DND-41 (cell line): ENCODE measurements around the gene STEAP3.

Experiments used
- ATAC-seq: fragments of 200-7000 bp; cut with Tn5 transposase; 3 replicates; pipeline ENCODE4 v1.9.1; 2021; ENCODE audit warnings: low read depth; ENCODE audit not compliant: insufficient read depth
- DNase-seq: peaks from one replicate; pipeline ENCODE4 v3.0.0-alpha.2; 2020
- H2AFZ ChIP-seq: 2 replicates; pipeline ENCODE4 v1.6.0; 2012; ENCODE audit warnings: low read depth, low read length
- H3K27ac ChIP-seq: 2 replicates; pipeline ENCODE4 v1.5.1; 2012; ENCODE audit warnings: low read length, inconsistent platforms
- H3K27me3 ChIP-seq: fragments of 200-600 bp; sonication (generic); 2 replicates; pipeline ENCODE4 v1.6.0; 2012; ENCODE audit warnings: low read length, mild to moderate bottlenecking, inconsistent platforms; ENCODE audit not compliant: insufficient read depth, poor library complexity
- H3K36me3 ChIP-seq: 2 replicates; pipeline ENCODE4 v1.5.1; 2012; ENCODE audit warnings: low read length, inconsistent platforms; ENCODE audit not compliant: insufficient read depth
- H3K4me1 ChIP-seq: 2 replicates; pipeline ENCODE4 v1.5.1; 2012; ENCODE audit warnings: mild to moderate bottlenecking, low read length; ENCODE audit not compliant: insufficient read depth
- H3K4me2 ChIP-seq: 2 replicates; pipeline ENCODE4 v1.6.0; 2012; ENCODE audit warnings: mild to moderate bottlenecking, moderate library complexity, low read length, inconsistent platforms; ENCODE audit not compliant: insufficient read depth
- H3K4me3 ChIP-seq, 2 experiments: fragments of 200-600 bp in 1 of 2; shearing (Covaris generic) in 1 of 2; 2 replicates each; pipeline ENCODE4 v1.5.1; 2012 to 2016; ENCODE audit warnings: inconsistent platforms in 2 of 2, low read length in 2 of 2, mild to moderate bottlenecking in 2 of 2, low read depth in 1 of 2, moderate library complexity in 1 of 2
- H3K79me2 ChIP-seq: 2 replicates; pipeline ENCODE4 v1.6.0; 2012; ENCODE audit warnings: low read length, inconsistent platforms; ENCODE audit not compliant: insufficient read depth
- H3K9ac ChIP-seq: 2 replicates; pipeline ENCODE4 v1.6.0; 2012; ENCODE audit warnings: low read depth, mild to moderate bottlenecking, inconsistent platforms, low read length, moderate library complexity
- H3K9me3 ChIP-seq: 2 replicates; pipeline ENCODE4 v1.5.1; 2012; ENCODE audit warnings: low read length, moderate library complexity, mild to moderate bottlenecking, inconsistent platforms; ENCODE audit not compliant: insufficient read depth, severe bottlenecking
- H4K20me1 ChIP-seq: 2 replicates; pipeline ENCODE4 v1.6.0; 2012; ENCODE audit warnings: low read length; ENCODE audit not compliant: insufficient read depth
- EZH2 ChIP-seq: IDR thresholded peaks from 3 replicates; pipeline ENCODE4 v1.6.1; 2012; ENCODE audit warnings: borderline replicate concordance, low read depth, mild to moderate bottlenecking, moderate library complexity, low read length, inconsistent platforms; ENCODE audit not compliant: severe bottlenecking
- TF ChIP-seq, protein P1 (sequence below): IDR thresholded peaks from 2 replicates; pipeline ENCODE4 v1.5.1; 2012; ENCODE audit warnings: borderline replicate concordance, low read length, moderate library complexity, mild to moderate bottlenecking; ENCODE audit not compliant: poor library complexity, severe bottlenecking; ENCODE audit errors: extremely low read depth

STEAP3 gene

GRCh38 chr2:119243621-119244020 is 20.0 kb downstream of the STEAP3 start:
- Histone ChIP-seq H3K4me3 (no peak overlapping the region), H3K9ac (no peak overlapping the region), H3K9me3 (no peaks in the 10 kb centered on the region), H2AFZ (no peak overlapping the region), H3K27ac (no peak overlapping the region), H3K36me3 (no peaks in the 10 kb centered on the region), H3K27me3 (no peaks in the 10 kb centered on the region), H4K20me1 (no peaks in the 10 kb centered on the region; the same call in 1 of the 2 replicates), H3K4me1 (no peaks in the 10 kb centered on the region), H3K79me2 (no peaks in the 10 kb centered on the region), H3K4me2 (no peak overlapping the region)
- no peak for ATAC-seq
- DNase-seq = no peak
- TF ChIP-seq EZH2 = no peak
- TF ChIP-seq, protein P1, sequence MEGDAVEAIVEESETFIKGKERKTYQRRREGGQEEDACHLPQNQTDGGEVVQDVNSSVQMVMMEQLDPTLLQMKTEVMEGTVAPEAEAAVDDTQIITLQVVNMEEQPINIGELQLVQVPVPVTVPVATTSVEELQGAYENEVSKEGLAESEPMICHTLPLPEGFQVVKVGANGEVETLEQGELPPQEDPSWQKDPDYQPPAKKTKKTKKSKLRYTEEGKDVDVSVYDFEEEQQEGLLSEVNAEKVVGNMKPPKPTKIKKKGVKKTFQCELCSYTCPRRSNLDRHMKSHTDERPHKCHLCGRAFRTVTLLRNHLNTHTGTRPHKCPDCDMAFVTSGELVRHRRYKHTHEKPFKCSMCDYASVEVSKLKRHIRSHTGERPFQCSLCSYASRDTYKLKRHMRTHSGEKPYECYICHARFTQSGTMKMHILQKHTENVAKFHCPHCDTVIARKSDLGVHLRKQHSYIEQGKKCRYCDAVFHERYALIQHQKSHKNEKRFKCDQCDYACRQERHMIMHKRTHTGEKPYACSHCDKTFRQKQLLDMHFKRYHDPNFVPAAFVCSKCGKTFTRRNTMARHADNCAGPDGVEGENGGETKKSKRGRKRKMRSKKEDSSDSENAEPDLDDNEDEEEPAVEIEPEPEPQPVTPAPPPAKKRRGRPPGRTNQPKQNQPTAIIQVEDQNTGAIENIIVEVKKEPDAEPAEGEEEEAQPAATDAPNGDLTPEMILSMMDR = no peak

DNA sequence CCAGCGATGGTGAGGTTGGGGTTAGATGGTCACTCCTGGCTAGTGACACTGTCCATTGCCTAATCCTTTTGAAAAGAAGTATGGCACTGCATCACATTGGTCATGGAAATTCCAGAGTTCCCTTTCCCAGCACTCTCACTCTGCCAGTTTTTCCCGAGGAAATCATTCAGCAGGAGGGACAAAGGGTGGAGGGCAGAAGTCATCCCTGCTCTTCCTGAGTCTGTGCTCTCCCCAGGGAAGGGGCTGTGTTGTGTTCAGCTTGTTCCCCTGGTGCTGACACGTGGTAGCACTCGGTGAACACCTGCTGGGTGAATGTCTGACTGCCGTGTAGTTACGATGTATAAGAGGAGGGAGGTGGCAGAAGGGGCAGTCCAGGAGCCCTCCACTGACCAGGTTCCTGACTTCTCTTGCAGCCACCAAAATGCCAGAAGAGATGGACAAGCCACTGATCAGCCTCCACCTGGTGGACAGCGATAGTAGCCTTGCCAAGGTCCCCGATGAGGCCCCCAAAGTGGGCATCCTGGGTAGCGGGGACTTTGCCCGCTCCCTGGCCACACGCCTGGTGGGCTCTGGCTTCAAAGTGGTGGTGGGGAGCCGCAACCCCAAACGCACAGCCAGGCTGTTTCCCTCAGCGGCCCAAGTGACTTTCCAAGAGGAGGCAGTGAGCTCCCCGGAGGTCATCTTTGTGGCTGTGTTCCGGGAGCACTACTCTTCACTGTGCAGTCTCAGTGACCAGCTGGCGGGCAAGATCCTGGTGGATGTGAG is 21.6 kb downstream of the STEAP3 start:
- Histone ChIP-seq H4K20me1 (no peaks in the 10 kb centered on the region; the same call in 1 of the 2 replicates), H3K27me3 (no peaks in the 10 kb centered on the region), H3K79me2 (no peaks in the 10 kb centered on the region), H3K9me3 (no peaks in the 10 kb centered on the region), H3K4me3 (no peak overlapping the region), H3K4me1 (no peaks in the 10 kb centered on the region), H3K4me2 (no peak overlapping the region), H3K27ac (no peak overlapping the region), H3K9ac (no peak overlapping the region), H3K36me3 (no peaks in the 10 kb centered on the region), H2AFZ (no peak overlapping the region)
- ATAC-seq (no peak), DNase-seq (no peak)
- TF ChIP-seq EZH2 = no peak
- TF ChIP-seq, protein P1 = no peak

DNA sequence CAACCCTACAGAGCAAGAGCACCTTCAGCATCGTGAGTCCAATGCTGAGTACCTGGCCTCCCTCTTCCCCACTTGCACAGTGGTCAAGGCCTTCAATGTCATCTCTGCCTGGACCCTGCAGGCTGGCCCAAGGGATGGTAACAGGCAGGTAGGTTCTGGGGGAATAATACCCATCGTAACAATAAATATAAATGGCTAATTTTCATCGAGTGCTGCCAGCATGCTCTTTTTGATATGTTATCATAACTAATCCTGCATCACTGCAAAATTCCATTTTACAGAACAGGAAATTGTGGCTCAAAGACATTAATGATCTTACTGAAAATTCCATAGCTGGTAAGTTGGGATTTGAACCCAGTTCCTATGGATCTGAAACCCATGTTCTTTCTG is 22.2 kb downstream of the STEAP3 start:
- Histone ChIP-seq H3K79me2 (no peaks in the 10 kb centered on the region), H3K27ac (no peak overlapping the region), H2AFZ (no peak overlapping the region), H3K9me3 (no peaks in the 10 kb centered on the region), H3K4me1 (no peaks in the 10 kb centered on the region), H3K4me3 (no peak overlapping the region), H3K9ac (no peak overlapping the region), H4K20me1 (no peaks in the 10 kb centered on the region; the same call in 1 of the 2 replicates), H3K36me3 (no peaks in the 10 kb centered on the region), H3K27me3 (no peaks in the 10 kb centered on the region), H3K4me2 (no peak overlapping the region)
- ATAC-seq (no peak), DNase-seq (no peak)
- TF ChIP-seq, protein P1 = no peak
- no peak for TF ChIP-seq EZH2
